HCT116 (cell line): ENCODE measurements around the gene PIMREG. TPM values are rescaled to one million over a fixed set of nuclear protein-coding genes. Genes with fewer than 3 reads are reported as not detected.

Experiments used
- ATAC-seq: fragments of 200-7000 bp; cut with Tn5 transposase; 2 replicates; pipeline ENCODE4 v1.9.1; 2020; ENCODE audit warnings: mild to moderate bottlenecking, moderate library complexity
- BruUV-seq: library from RNA; stranded (reverse); fragments of 400-500 nt; replicated peaks from 2 replicates; lab custom pipeline; 2021; lab: Mats Ljungman, UMichigan
- CTCF ChIA-PET: fragments of 300-600 bp; sonication (Branson Sonifier 250); formaldehyde crosslinking; loops from one replicate; lab custom pipeline; 2021; ENCODE audit warnings: antibody characterized with exemption; lab: Charles Lee
- POLR2A ChIA-PET: fragments of 300-600, 350-600 bp; sonication (Branson Sonifier 250); formaldehyde crosslinking; loops from one replicate; lab custom pipeline; 2021; ENCODE audit warnings: antibody characterized with exemption; lab: Charles Lee
- RAD21 ChIA-PET, 2 experiments: fragments of 300-600 bp; sonication (Branson Sonifier 250); formaldehyde crosslinking; loops; one replicate each; lab custom pipeline; 2023; ENCODE audit warnings: low total read pairs in 2 of 2; ENCODE audit not compliant: uncharacterized antibody in 2 of 2, unreplicated experiment in 2 of 2, low non-redundant PET in 1 of 2; lab: Charles Lee
- DNase-seq: peaks from one replicate; pipeline ENCODE4 v3.0.0-alpha.2; 2010; ENCODE audit warnings: low read depth, low spot score
- H2AFZ ChIP-seq: fragments of 200-600 bp; shearing (Covaris generic), sonication (generic); 2 replicates; pipeline ENCODE4 v1.6.1; 2017; ENCODE audit warnings: low read depth, mixed run types, mixed read lengths, antibody characterized with exemption, low read length; ENCODE audit not compliant: poor library complexity, severe bottlenecking
- H3K27ac ChIP-seq: 2 replicates; pipeline ENCODE4 v1.5.1; 2012; ENCODE audit warnings: low read depth, low read length
- H3K27me3 ChIP-seq: fragments of 200-600 bp; sonication (generic); 2 replicates; pipeline ENCODE4 v1.6.1; 2016; ENCODE audit warnings: mixed run types, low read length, mixed read lengths; ENCODE audit not compliant: insufficient read depth
- H3K36me3 ChIP-seq, 2 experiments: fragments of 200-500 bp in 1 of 2; fragments of 200-600 bp in 1 of 2; sonication (Bioruptor generic) in 1 of 2; sonication (generic) in 1 of 2; 2 replicates each; pipeline versions ENCODE4 v1.5.1 to v1.6.1; 2014 to 2016; ENCODE audit warnings: low read length in 2 of 2, inconsistent platforms in 1 of 2, mixed read lengths in 1 of 2, mixed run types in 1 of 2; ENCODE audit not compliant: insufficient read depth in 2 of 2, control insufficient read depth in 1 of 2
- H3K4me1 ChIP-seq, 2 experiments: fragments of 200-600 bp in 1 of 2; sonication (generic) in 1 of 2; 2 replicates each; pipeline versions ENCODE4 v1.5.1 to v1.6.1; 2012 to 2017; ENCODE audit warnings: low read length in 2 of 2, inconsistent platforms in 1 of 2, mild to moderate bottlenecking in 1 of 2, mixed read lengths in 1 of 2, mixed run types in 1 of 2, moderate library complexity in 1 of 2; ENCODE audit not compliant: insufficient read depth in 2 of 2, control insufficient read depth in 1 of 2
- H3K4me2 ChIP-seq: fragments of 200-600 bp; sonication (generic); 2 replicates; pipeline ENCODE4 v1.6.1; 2017; ENCODE audit warnings: mixed run types, low read length, mixed read lengths
- H3K4me3 ChIP-seq, 2 experiments: fragments of 200-600 bp in 1 of 2; sonication (generic) in 1 of 2; replicated peaks in 1 of 2; 2 replicates each; pipeline ENCODE4 v1.5.1; 2011 to 2016; ENCODE audit warnings: low read length in 2 of 2, control low read depth in 1 of 2, low read depth in 1 of 2, mild to moderate bottlenecking in 1 of 2, mixed read lengths in 1 of 2, mixed run types in 1 of 2
- H3K79me2 ChIP-seq: fragments of 200-600 bp; sonication (generic); 2 replicates; pipeline ENCODE4 v1.6.1; 2017; ENCODE audit warnings: mild to moderate bottlenecking, mixed run types, low read length, moderate library complexity, mixed read lengths; ENCODE audit not compliant: insufficient read depth
- H3K9ac ChIP-seq: fragments of 200-600 bp; sonication (generic); 2 replicates; pipeline ENCODE4 v1.6.1; 2016; ENCODE audit warnings: low read length, mixed read lengths
- H3K9me2 ChIP-seq: fragments of 200-600 bp; sonication (generic), shearing (Covaris generic); 2 replicates; pipeline ENCODE4 v1.6.1; 2017; ENCODE audit warnings: mixed run types, mild to moderate bottlenecking, moderate library complexity; ENCODE audit not compliant: insufficient read depth
- H3K9me3 ChIP-seq, 2 experiments: fragments of 200-500 bp in 1 of 2; fragments of 200-600 bp in 1 of 2; sonication (Bioruptor generic) in 1 of 2; sonication (generic) in 1 of 2; 2 replicates each; pipeline ENCODE4 v1.6.1; 2014 to 2017; ENCODE audit warnings: low read length in 2 of 2, mixed read lengths in 2 of 2, inconsistent platforms in 1 of 2, low read depth in 1 of 2, mild to moderate bottlenecking in 1 of 2, mixed run types in 1 of 2, moderate library complexity in 1 of 2; ENCODE audit not compliant: control insufficient read depth in 1 of 2, insufficient read depth in 1 of 2
- H4K20me1 ChIP-seq: fragments of 200-600 bp; sonication (generic), shearing (Covaris generic); 2 replicates; pipeline ENCODE4 v1.6.1; 2017; ENCODE audit warnings: mixed run types, mild to moderate bottlenecking, moderate library complexity; ENCODE audit not compliant: insufficient read depth
- ATF3 ChIP-seq: IDR thresholded peaks from 2 replicates; pipeline ENCODE4 v1.6.1; 2012
- CBX3 ChIP-seq: IDR thresholded peaks from 2 replicates; pipeline ENCODE4 v1.6.1; 2012; ENCODE audit warnings: low read depth
- CEBPB ChIP-seq: IDR thresholded peaks from 2 replicates; pipeline ENCODE4 v1.6.1; 2012; ENCODE audit warnings: low read depth
- EGR1 ChIP-seq: IDR thresholded peaks from 2 replicates; pipeline ENCODE4 v1.6.1; 2012; ENCODE audit warnings: low read depth
- EZH2phosphoT487 ChIP-seq: fragments of 200-600 bp; IDR thresholded peaks from 2 replicates; pipeline ENCODE4 v1.6.1; 2018; ENCODE audit warnings: antibody characterized with exemption, borderline replicate concordance
- FOSL1 ChIP-seq: IDR thresholded peaks from 2 replicates; pipeline ENCODE4 v1.6.1; 2012; ENCODE audit warnings: low read depth
- POLR2A ChIP-seq: IDR thresholded peaks from 2 replicates; pipeline ENCODE4 v1.7.0; 2011; ENCODE audit warnings: borderline replicate concordance; ENCODE audit not compliant: insufficient read depth, insufficient read length; ENCODE audit errors: extremely low read depth
- REST ChIP-seq: IDR thresholded peaks from 2 replicates; pipeline ENCODE4 v1.6.1; 2012; ENCODE audit warnings: low read depth
- SIN3A ChIP-seq: IDR thresholded peaks from 2 replicates; pipeline ENCODE4 v1.6.1; 2012; ENCODE audit warnings: low read depth
- SP1 ChIP-seq: IDR thresholded peaks from 2 replicates; pipeline ENCODE4 v1.6.1; 2012; ENCODE audit warnings: low read depth
- ZNF274 ChIP-seq: fragments of 200-500 bp; sonication (Bioruptor generic); IDR thresholded peaks from 2 replicates; pipeline ENCODE4 v1.6.1; 2014; ENCODE audit warnings: mild to moderate bottlenecking, low read depth, low read length, inconsistent platforms
- intact Hi-C: fragments of 100-400 bp; cut with micrococcal nuclease; formaldehyde crosslinking; loops from 2 replicates; pipeline ENCODE4 v1.10.0; 2022
- total RNA-seq: library from RNA; stranded (reverse); gene quantifications from one replicate; pipeline ENCODE4 v1.2.1, GENCODE V29; 2021; ENCODE audit not compliant: unreplicated experiment
- TF ChIP-seq, protein P1 (sequence below), 3 experiments: fragments of 200-600 bp in 1 of 3; sonication (generic) in 1 of 3; IDR thresholded peaks in 2 of 3; conservative IDR thresholded peaks in 1 of 3; 2 replicates each; pipeline ENCODE4 v1.5.1; 2012 to 2017; ENCODE audit warnings: low read depth in 2 of 3, low read length in 2 of 3, antibody characterized with exemption in 1 of 3, borderline replicate concordance in 1 of 3, control low read depth in 1 of 3, mild to moderate bottlenecking in 1 of 3, mixed read lengths in 1 of 3, mixed run types in 1 of 3, moderate library complexity in 1 of 3; ENCODE audit not compliant: insufficient read depth in 1 of 3

Gene PIMREG
- total RNA-seq, 1 experiment from 2014 or later: 57.0 TPM

GRCh38 chr17:6473128-6473767 is 29.0 kb downstream of the PIMREG start (continued):
- TF ChIP-seq CEBPB: no peak

DNA sequence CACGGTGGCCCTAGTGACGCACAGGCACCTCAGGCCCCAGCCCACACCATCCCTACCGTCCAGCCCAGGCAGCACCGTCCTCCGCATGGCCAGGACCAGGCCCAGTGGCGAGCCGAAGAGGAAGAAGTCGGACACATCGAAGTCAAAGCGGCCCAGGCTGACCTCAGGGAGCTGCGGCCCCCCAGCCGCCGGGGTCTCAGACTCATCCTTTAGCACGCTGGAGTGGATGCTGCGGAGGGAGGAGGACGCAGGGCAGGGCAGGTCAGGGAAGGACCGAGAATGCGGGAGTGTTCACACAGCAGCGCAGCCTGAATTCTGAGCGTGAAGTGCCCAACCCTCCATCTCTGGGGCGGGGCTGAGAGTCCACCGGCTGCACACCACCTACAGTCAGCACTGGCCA is 30.1 kb downstream of the PIMREG start:
- Histone ChIP-seq H3K4me3 (no peak overlapping the region), H2AFZ (no peak overlapping the region), H3K9ac (no peak overlapping the region), H3K79me2 (no peaks in the 10 kb centered on the region), H3K27ac (no peak overlapping the region), H3K4me2 (no peak overlapping the region), H3K4me1 (peaks cover 12 to 18% of the 10 kb centered on the region in 2 experiments; a peak in 3 of 4 replicates), H3K9me3 (no peaks in the 10 kb centered on the region), H3K27me3 (no peaks in the 10 kb centered on the region), H3K9me2 (no peaks in the 10 kb centered on the region), H3K36me3 (no peaks in the 10 kb centered on the region), H4K20me1 (no peaks in the 10 kb centered on the region)
- ChIA-PET RAD21 (no interaction called here), POLR2A (no interaction called here), CTCF (no interaction called here)
- ATAC-seq: no peak
- no TSS peak for BruUV-seq
- intact Hi-C loops: no loop called here
- TF ChIP-seq, protein P1, sequence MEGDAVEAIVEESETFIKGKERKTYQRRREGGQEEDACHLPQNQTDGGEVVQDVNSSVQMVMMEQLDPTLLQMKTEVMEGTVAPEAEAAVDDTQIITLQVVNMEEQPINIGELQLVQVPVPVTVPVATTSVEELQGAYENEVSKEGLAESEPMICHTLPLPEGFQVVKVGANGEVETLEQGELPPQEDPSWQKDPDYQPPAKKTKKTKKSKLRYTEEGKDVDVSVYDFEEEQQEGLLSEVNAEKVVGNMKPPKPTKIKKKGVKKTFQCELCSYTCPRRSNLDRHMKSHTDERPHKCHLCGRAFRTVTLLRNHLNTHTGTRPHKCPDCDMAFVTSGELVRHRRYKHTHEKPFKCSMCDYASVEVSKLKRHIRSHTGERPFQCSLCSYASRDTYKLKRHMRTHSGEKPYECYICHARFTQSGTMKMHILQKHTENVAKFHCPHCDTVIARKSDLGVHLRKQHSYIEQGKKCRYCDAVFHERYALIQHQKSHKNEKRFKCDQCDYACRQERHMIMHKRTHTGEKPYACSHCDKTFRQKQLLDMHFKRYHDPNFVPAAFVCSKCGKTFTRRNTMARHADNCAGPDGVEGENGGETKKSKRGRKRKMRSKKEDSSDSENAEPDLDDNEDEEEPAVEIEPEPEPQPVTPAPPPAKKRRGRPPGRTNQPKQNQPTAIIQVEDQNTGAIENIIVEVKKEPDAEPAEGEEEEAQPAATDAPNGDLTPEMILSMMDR (IDR thresholded peaks at IDR 0.05 in 2 of 3, conservative IDR thresholded peaks at IDR 0.05 in 1 of 3; ENCODE audit: borderline replicate concordance in 1 of 3, insufficient read depth in 1 of 3, low read depth in 2 of 3, low read length in 2 of 3): no peak
- TF ChIP-seq ATF3 (no peak), REST (no peak), EZH2phosphoT487 (no peak), SIN3A (no peak), ZNF274 (no peak), EGR1 (no peak), POLR2A (no peak), SP1 (no peak), FOSL1 (no peak), CBX3 (no peak)
- DNase-seq: no peak
